GM18498 (cell line): Measurements from ENCODE around the gene LGALS3BP.

Experiments
- ATAC-seq: cut with Tn5 transposase; IDR thresholded peaks from one replicate; pipeline ENCODE4 v1.9.1; 2021; ENCODE audit warnings: mild to moderate bottlenecking, moderate library complexity; ENCODE audit not compliant: unreplicated experiment

The LGALS3BP gene

GRCh38 chr17:78999947-79000395 is 20.2 kb upstream of the LGALS3BP start:
- ATAC-seq: no peak

- ATAC-seq: no peak
Measured at GRCh38 chr17:78999056-78999768, 19.5 kb upstream of the LGALS3BP start.

GRCh38 chr17:78998311-78999055 is 18.8 kb upstream of the LGALS3BP start:
- ATAC-seq: no peak

GRCh38 chr17:78997881-78998280 is 18.2 kb upstream of the LGALS3BP start:
- ATAC-seq: no peak

GRCh38 chr17:78997231-78997741 is 17.6 kb upstream of the LGALS3BP start:
- ATAC-seq: no peak

- no peak for ATAC-seq
Measured at GRCh38 chr17:78996781-78997201, 17.1 kb upstream of the LGALS3BP start.

GRCh38 chr17:78995761-78996451 is 16.2 kb upstream of the LGALS3BP start:
- no peak for ATAC-seq

GRCh38 chr17:78995022-78995760 is 15.5 kb upstream of the LGALS3BP start:
- no peak for ATAC-seq

- ATAC-seq: no peak
Measured at GRCh38 chr17:78993981-78994671, 14.4 kb upstream of the LGALS3BP start.

GRCh38 chr17:78993241-78993956 is 13.7 kb upstream of the LGALS3BP start:
- no peak for ATAC-seq

GRCh38 chr17:78992542-78993212 is 13.0 kb upstream of the LGALS3BP start:
- no peak for ATAC-seq

- no peak for ATAC-seq
Measured at GRCh38 chr17:78991906-78992532, 12.3 kb upstream of the LGALS3BP start.

GRCh38 chr17:78991017-78991738 is 11.5 kb upstream of the LGALS3BP start:
- no peak for ATAC-seq

- ATAC-seq: no peak
Measured at GRCh38 chr17:78990349-78991016, 10.8 kb upstream of the LGALS3BP start.

- ATAC-seq: no peak
Measured at GRCh38 chr17:78988152-78988551, 8.4 kb upstream of the LGALS3BP start.

GRCh38 chr17:78986649-78987328 is 7.1 kb upstream of the LGALS3BP start:
- ATAC-seq: no peak
